ENCODE data around the gene VCL.

GRCh38 chr10:74006269-74006668 lies 8.4 kb downstream of the VCL start:
- TF ChIP-seq, protein P1, sequence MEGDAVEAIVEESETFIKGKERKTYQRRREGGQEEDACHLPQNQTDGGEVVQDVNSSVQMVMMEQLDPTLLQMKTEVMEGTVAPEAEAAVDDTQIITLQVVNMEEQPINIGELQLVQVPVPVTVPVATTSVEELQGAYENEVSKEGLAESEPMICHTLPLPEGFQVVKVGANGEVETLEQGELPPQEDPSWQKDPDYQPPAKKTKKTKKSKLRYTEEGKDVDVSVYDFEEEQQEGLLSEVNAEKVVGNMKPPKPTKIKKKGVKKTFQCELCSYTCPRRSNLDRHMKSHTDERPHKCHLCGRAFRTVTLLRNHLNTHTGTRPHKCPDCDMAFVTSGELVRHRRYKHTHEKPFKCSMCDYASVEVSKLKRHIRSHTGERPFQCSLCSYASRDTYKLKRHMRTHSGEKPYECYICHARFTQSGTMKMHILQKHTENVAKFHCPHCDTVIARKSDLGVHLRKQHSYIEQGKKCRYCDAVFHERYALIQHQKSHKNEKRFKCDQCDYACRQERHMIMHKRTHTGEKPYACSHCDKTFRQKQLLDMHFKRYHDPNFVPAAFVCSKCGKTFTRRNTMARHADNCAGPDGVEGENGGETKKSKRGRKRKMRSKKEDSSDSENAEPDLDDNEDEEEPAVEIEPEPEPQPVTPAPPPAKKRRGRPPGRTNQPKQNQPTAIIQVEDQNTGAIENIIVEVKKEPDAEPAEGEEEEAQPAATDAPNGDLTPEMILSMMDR (IDR thresholded peaks at IDR 0.05): no peak
- TF ChIP-seq POLR2A (IDR thresholded peaks at IDR 0.05): no peak
